Skin epidermis (tissue), 12 donors: ENCODE results near the gene ZAR1L.

Source experiments
- H3K27ac ChIP-seq, 21 experiments: fragments of 200-600 bp; sonication (generic) in 11 of 21; one replicate each; pipeline ENCODE4 v1.5.0; 2020; ENCODE audit warnings: mild to moderate bottlenecking in 3 of 21, inconsistent platforms in 2 of 21, moderate library complexity in 2 of 21
- H3K4me3 ChIP-seq, 7 experiments: fragments of 200-600 bp; sonication (generic) in 2 of 7; one replicate each; pipeline ENCODE4 v1.5.0; 2020; ENCODE audit warnings: inconsistent platforms in 2 of 7, mild to moderate bottlenecking in 2 of 7, moderate library complexity in 1 of 7

ZAR1L gene

GRCh38 chr13:32309312-32310133, 5.6 kb downstream of the ZAR1L start:
- peak overlapping the region in 1 of 21 experiments; percentile 47 for H3K27ac ChIP-seq
- H3K4me3 ChIP-seq, result peak overlapping the region in 4 of 7 experiments; percentile 3 to 13 (median 8)

- H3K4me3 ChIP-seq, result no peak overlapping the region
- no peak overlapping the region for H3K27ac ChIP-seq
These were observed 9.5 kb downstream of the ZAR1L start for GRCh38 chr13:32305646-32306045.

GRCh38 chr13:32302461-32302860, 12.7 kb downstream of the ZAR1L start:
- H3K27ac ChIP-seq, result no peak overlapping the region

GRCh38 chr13:32300920-32301319, 14.2 kb downstream of the ZAR1L start:
- no peak overlapping the region for H3K27ac ChIP-seq
- H3K4me3 ChIP-seq, result no peak overlapping the region

More at GRCh38 chr13:32302461-32302860, 12.7 kb downstream of the ZAR1L start:
- H3K4me3 ChIP-seq, result no peak overlapping the region

- Histone ChIP-seq H3K4me3 (no peak overlapping the region), H3K27ac (no peak overlapping the region)
These were observed 14.8 kb downstream of the ZAR1L start for GRCh38 chr13:32300406-32300805.

- H3K4me3 ChIP-seq, result no peak overlapping the region
- no peak overlapping the region for H3K27ac ChIP-seq
These were observed 15.3 kb downstream of the ZAR1L start for GRCh38 chr13:32299893-32300292.

GRCh38 chr13:32298695-32299094, 16.5 kb downstream of the ZAR1L start:
- no peak overlapping the region for H3K27ac ChIP-seq
- no peak overlapping the region for H3K4me3 ChIP-seq

- Histone ChIP-seq H3K27ac (no peak overlapping the region), H3K4me3 (no peak overlapping the region)
These were observed 18.0 kb downstream of the ZAR1L start for GRCh38 chr13:32297206-32297605.

- Histone ChIP-seq H3K4me3 (no peak overlapping the region), H3K27ac (peak overlapping the region in 8 of 21 experiments; percentile 2 to 69 (median 51))
These were observed 29.6 kb downstream of the ZAR1L start for GRCh38 chr13:32285633-32285965.

GRCh38 chr13:32284927-32285632, 30.1 kb downstream of the ZAR1L start:
- no peak overlapping the region for H3K4me3 ChIP-seq
- H3K27ac ChIP-seq, result peak overlapping the region in 10 of 21 experiments; percentile 2 to 69 (median 50)

- Histone ChIP-seq H3K4me3 (no peak overlapping the region), H3K27ac (no peak overlapping the region)
These were observed 33.0 kb downstream of the ZAR1L start for GRCh38 chr13:32282096-32282711.

GRCh38 chr13:32281096-32281495, 34.1 kb downstream of the ZAR1L start:
- H3K27ac ChIP-seq, result no peak overlapping the region
- H3K4me3 ChIP-seq, result no peak overlapping the region

- Histone ChIP-seq H3K4me3 (no peak overlapping the region), H3K27ac (no peak overlapping the region)
These were observed 36.7 kb downstream of the ZAR1L start for GRCh38 chr13:32278426-32278825.

GRCh38 chr13:32277839-32278238, 37.3 kb downstream of the ZAR1L start:
- Histone ChIP-seq H3K4me3 (no peak overlapping the region), H3K27ac (no peak overlapping the region)

GRCh38 chr13:32272021-32272683, 43.0 kb downstream of the ZAR1L start:
- Histone ChIP-seq H3K27ac (peak overlapping the region in 2 of 21 experiments; percentile 48 to 60), H3K4me3 (no peak overlapping the region)

- no peak overlapping the region for H3K27ac ChIP-seq
These were observed 47.2 kb downstream of the ZAR1L start for GRCh38 chr13:32267836-32268439.

GRCh38 chr13:32266130-32266529, 49.0 kb downstream of the ZAR1L start:
- H3K4me3 ChIP-seq, result no peak overlapping the region
- no peak overlapping the region for H3K27ac ChIP-seq

More at GRCh38 chr13:32267836-32268439, 47.2 kb downstream of the ZAR1L start:
- no peak overlapping the region for H3K4me3 ChIP-seq

GRCh38 chr13:32265726-32266125, 49.4 kb downstream of the ZAR1L start:
- Histone ChIP-seq H3K27ac (peak overlapping the region in 2 of 21 experiments; percentile 31 to 65), H3K4me3 (no peak overlapping the region)

- no peak overlapping the region for H3K4me3 ChIP-seq
- peak overlapping the region in 3 of 21 experiments; percentile 25 to 76 (median 65) for H3K27ac ChIP-seq
These were observed 50.8 kb downstream of the ZAR1L start for GRCh38 chr13:32264407-32264806.

- Histone ChIP-seq H3K4me3 (no peak overlapping the region), H3K27ac (peak overlapping the region in 4 of 21 experiments; percentile 38 to 75 (median 52))
These were observed 52.5 kb downstream of the ZAR1L start for GRCh38 chr13:32262619-32263018.
